ENCODE measurements around the gene C17orf114.

The C17orf114 gene

GRCh38 chr17:4786106-4786511, 16.0 kb downstream of the C17orf114 start, which contains the start of gene VMO1:
TSS of gene VMO1 (minus strand) at chr17:4786364. CDS start at chr17:4786352, 12 bp downstream.
- no peak for TF ChIP-seq ZFX (IDR thresholded peaks at IDR 0.05; ENCODE audit: borderline replicate concordance)
- TF ChIP-seq CTCF (IDR thresholded peaks at IDR 0.05): no peak
- peak within 1 kb of the TSS; percentile 2; the same call in 1 of the 2 replicates for H3K27ac ChIP-seq

- TF ChIP-seq ZFX (IDR thresholded peaks at IDR 0.05; ENCODE audit: borderline replicate concordance): no peak
- TF ChIP-seq CTCF (IDR thresholded peaks at IDR 0.05): no peak
- H3K27ac ChIP-seq: no peak overlapping the region
Observed at GRCh38 chr17:4785311-4786105, 16.6 kb downstream of the C17orf114 start.

- H3K27ac ChIP-seq: no peak overlapping the region
Observed at GRCh38 chr17:4782652-4783051, 19.5 kb downstream of the C17orf114 start.

GRCh38 chr17:4780325-4780955, 21.7 kb downstream of the C17orf114 start:
- TF ChIP-seq CTCF (IDR thresholded peaks at IDR 0.05): no peak
- no peak for TF ChIP-seq ZFX (IDR thresholded peaks at IDR 0.05; ENCODE audit: borderline replicate concordance)
- no peak overlapping the region for H3K27ac ChIP-seq

More at GRCh38 chr17:4782652-4783051, 19.5 kb downstream of the C17orf114 start:
- TF ChIP-seq ZFX (IDR thresholded peaks at IDR 0.05; ENCODE audit: borderline replicate concordance) (no peak), CTCF (IDR thresholded peaks at IDR 0.05) (no peak; the same call in 1 of the 2 replicates)

- no peak for TF ChIP-seq ZFX (IDR thresholded peaks at IDR 0.05; ENCODE audit: borderline replicate concordance)
- no peak overlapping the region for H3K27ac ChIP-seq
Observed at GRCh38 chr17:4777969-4778760, 24.0 kb downstream of the C17orf114 start.

GRCh38 chr17:4772235-4772613, 29.9 kb downstream of the C17orf114 start:
- H3K27ac ChIP-seq: no peak overlapping the region
- TF ChIP-seq CTCF (IDR thresholded peaks at IDR 0.05) (no peak), ZFX (IDR thresholded peaks at IDR 0.05; ENCODE audit: borderline replicate concordance) (no peak)

GRCh38 chr17:4771519-4772234, 30.5 kb downstream of the C17orf114 start, which contains the start of gene TM4SF5:
TSS of gene TM4SF5 (plus strand) at chr17:4771886. CDS start at chr17:4771923, 37 bp downstream.
- no peak within 1 kb of the TSS for H3K27ac ChIP-seq
- no peak for TF ChIP-seq CTCF (IDR thresholded peaks at IDR 0.05)
- TF ChIP-seq ZFX (IDR thresholded peaks at IDR 0.05; ENCODE audit: borderline replicate concordance): no peak

Data from 22Rv1 (cell line).